Ishikawa (cell line): Measurements from ENCODE around the gene PGAP6.

Experiments
- CEBPB ChIP-seq: IDR thresholded peaks from 2 replicates; pipeline ENCODE4 v1.6.1; 2012
- CREB1 ChIP-seq: IDR thresholded peaks from 2 replicates; pipeline ENCODE4 v1.6.1; 2012; ENCODE audit warnings: low read depth
- EGR1 ChIP-seq: IDR thresholded peaks from 2 replicates; pipeline ENCODE4 v1.6.1; 2012
- EP300 ChIP-seq: IDR thresholded peaks from 2 replicates; pipeline ENCODE4 v1.6.1; 2012; ENCODE audit warnings: borderline replicate concordance
- FOXM1 ChIP-seq: IDR thresholded peaks from 2 replicates; pipeline ENCODE4 v1.6.1; 2012; ENCODE audit warnings: low read depth, borderline replicate concordance
- MAX ChIP-seq: IDR thresholded peaks from 2 replicates; pipeline ENCODE4 v1.6.1; 2012
- NFIC ChIP-seq: IDR thresholded peaks from 2 replicates; pipeline ENCODE4 v1.6.1; 2012
- RAD21 ChIP-seq: IDR thresholded peaks from 2 replicates; pipeline ENCODE4 v1.6.1; 2012; ENCODE audit warnings: low read depth
- REST ChIP-seq: IDR thresholded peaks from 2 replicates; pipeline ENCODE4 v1.6.1; 2012; ENCODE audit warnings: low read depth, mild to moderate bottlenecking
- TAF1 ChIP-seq: IDR thresholded peaks from 2 replicates; pipeline ENCODE4 v1.6.1; 2012; ENCODE audit warnings: low read depth, mild to moderate bottlenecking
- TCF12 ChIP-seq: IDR thresholded peaks from 2 replicates; pipeline ENCODE4 v1.6.1; 2012; ENCODE audit warnings: low read depth
- TEAD4 ChIP-seq: IDR thresholded peaks from 2 replicates; pipeline ENCODE4 v1.6.1; 2012
- USF1 ChIP-seq: IDR thresholded peaks from 2 replicates; pipeline ENCODE4 v1.6.1; 2012
- YY1 ChIP-seq: IDR thresholded peaks from 2 replicates; pipeline ENCODE4 v1.6.1; 2012; ENCODE audit warnings: low read depth
- ZBTB7A ChIP-seq: IDR thresholded peaks from 2 replicates; pipeline ENCODE4 v1.6.1; 2012; ENCODE audit warnings: low read depth

Gene PGAP6

GRCh38 chr16:322476-323143 is 59.2 kb downstream of the PGAP6 start:
- no peak for TF ChIP-seq EGR1
- TF ChIP-seq RAD21, result no peak
- TF ChIP-seq NFIC, result no peak
- TF ChIP-seq TCF12, result no peak
- no peak for TF ChIP-seq REST
- TF ChIP-seq ZBTB7A, result no peak
- TF ChIP-seq TAF1, result no peak
- no peak for TF ChIP-seq CEBPB
- TF ChIP-seq USF1, result no peak
- TF ChIP-seq CREB1, result no peak
- no peak for TF ChIP-seq TEAD4
- no peak for TF ChIP-seq FOXM1

- no peak for TF ChIP-seq EP300
- TF ChIP-seq YY1, result no peak
- no peak for TF ChIP-seq ZBTB7A
- TF ChIP-seq TEAD4, result no peak
- no peak for TF ChIP-seq USF1
- no peak for TF ChIP-seq MAX
- TF ChIP-seq NFIC, result no peak
- TF ChIP-seq TCF12, result no peak
- no peak for TF ChIP-seq TAF1
- TF ChIP-seq RAD21, result no peak
These were observed 60.2 kb downstream of the PGAP6 start for GRCh38 chr16:321532-321931.
